ENCODE results near the gene ZXDA. TPM values are rescaled to one million over a fixed set of nuclear protein-coding genes. Genes with fewer than 3 reads are reported as not detected.

The ZXDA gene
- total RNA-seq, 1 experiment from 2014 or later, result not detected

GRCh38 chrX:57904176-57904880 is 5.9 kb downstream of the ZXDA start:
- Histone ChIP-seq H4K91ac (ENCODE audit: insufficient read length, low read depth, low read length) (no peak overlapping the region), H4K20me1 (ENCODE audit: control insufficient read depth, insufficient read depth, insufficient read length) (no peaks in the 10 kb centered on the region), H3K9me3 (ENCODE audit: control insufficient read depth, low read depth, low read length) (peaks cover 19% of the 10 kb centered on the region), H3K4me1 (ENCODE audit: insufficient read depth, low read length) (no peaks in the 10 kb centered on the region), H4K5ac (ENCODE audit: insufficient read length, low read depth, low read length) (no peak overlapping the region), H4K8ac (replicated peaks; ENCODE audit: insufficient read length, low read depth, low read length) (no peak overlapping the region), H3K27ac (ENCODE audit: insufficient read length, low read depth, low read length) (no peak overlapping the region), H2BK120ac (ENCODE audit: low read depth, low read length, poor library complexity, severe bottlenecking) (no peak overlapping the region), H3K18ac (ENCODE audit: insufficient read length, low read depth, low read length) (no peak overlapping the region), H3K9ac (ENCODE audit: extremely low read depth, insufficient read length, low read length) (no peak overlapping the region), H3K79me2 (ENCODE audit: insufficient read depth, low read length) (no peaks in the 10 kb centered on the region), H3K79me1 (ENCODE audit: insufficient read depth, low read depth, low read length, poor library complexity, severe bottlenecking) (no peaks in the 10 kb centered on the region), H2BK20ac (ENCODE audit: low read depth, low read length, poor library complexity, severe bottlenecking) (no peak overlapping the region), H3T11ph (ENCODE audit: low read length) (no peak overlapping the region), H3K14ac (ENCODE audit: insufficient read depth, low read length) (no peak overlapping the region), H2BK12ac (ENCODE audit: insufficient read length, low read depth, low read length) (no peak overlapping the region), H2BK5ac (ENCODE audit: insufficient read length, low read length) (no peak overlapping the region), H3K23me2 (ENCODE audit: insufficient read length, low read depth, low read length, poor library complexity, severe bottlenecking) (no peaks in the 10 kb centered on the region), H2AK5ac (ENCODE audit: insufficient read length, low read length) (no peak overlapping the region), H2AFZ (ENCODE audit: low read length) (no peak overlapping the region), H2BK15ac (ENCODE audit: low read depth, low read length) (no peak overlapping the region), H3K56ac (ENCODE audit: insufficient read length, low read depth, low read length) (no peak overlapping the region), H3K27me3 (ENCODE audit: insufficient read depth, low read length) (no peaks in the 10 kb centered on the region), H3K4me2 (ENCODE audit: insufficient read depth, insufficient read length, low read length) (no peak overlapping the region), H3K4ac (ENCODE audit: low read depth, low read length) (no peak overlapping the region), H3K23ac (ENCODE audit: insufficient read length, low read depth, low read length) (no peak overlapping the region)
- peaks cover 0 to 5% (median 3%) of the 10 kb centered on the region in 3 experiments; a peak in 4 of 7 replicates for H3K36me3 Mint-ChIP-seq (ENCODE audit: insufficient read depth in 1 of 3, low read depth in 3 of 3)
- peaks cover 57 to 73% of the 10 kb centered on the region in 2 experiments for H3K9me3 Mint-ChIP-seq
- no CpG with 5 or more reads among the region's 7 CpGs for WGBS (ENCODE audit: extremely low coverage, insufficient read length, low lambda C conversion rate)
- TF ChIP-seq CTCF (conservative IDR thresholded peaks at IDR 0.05), result no peak
- no peak overlapping the region for H3K4me3 Mint-ChIP-seq
- no peaks in the 10 kb centered on the region for H3K27me3 Mint-ChIP-seq (ENCODE audit: low read depth)
- DNase-seq, result no peak
- H3K27ac Mint-ChIP-seq, result no peak overlapping the region
- H3K4me1 Mint-ChIP-seq, result no peaks in the 10 kb centered on the region

All from H9 (cell line).